T-helper 9 cell (primary cell): ENCODE measurements around the gene MPP1.
"Not testable (repeated sequence)": the region's sequence is repeated elsewhere in the genome, so short reads cannot be mapped to it uniquely, and the experiment has no call there.

Experiments
- DNase-seq: peaks from one replicate; pipeline ENCODE4 v3.0.0-alpha.2; 2020
- total RNA-seq, 2 donors: gene quantifications; one replicate each; lab custom pipeline; 2026; lab: John Stamatoyannopoulos, UW

Gene MPP1
- 6.0 to 14.2 reads per million in 2 donors for total RNA-seq

- DNase-seq: peak; percentile 66
These were observed at the start of gene MPP1 for GRCh38 chrX:154804957-154805695. TSS of gene MPP1 (minus strand) at chrX:154805485. CDS start at chrX:154805373, 112 bp downstream.

DNA sequence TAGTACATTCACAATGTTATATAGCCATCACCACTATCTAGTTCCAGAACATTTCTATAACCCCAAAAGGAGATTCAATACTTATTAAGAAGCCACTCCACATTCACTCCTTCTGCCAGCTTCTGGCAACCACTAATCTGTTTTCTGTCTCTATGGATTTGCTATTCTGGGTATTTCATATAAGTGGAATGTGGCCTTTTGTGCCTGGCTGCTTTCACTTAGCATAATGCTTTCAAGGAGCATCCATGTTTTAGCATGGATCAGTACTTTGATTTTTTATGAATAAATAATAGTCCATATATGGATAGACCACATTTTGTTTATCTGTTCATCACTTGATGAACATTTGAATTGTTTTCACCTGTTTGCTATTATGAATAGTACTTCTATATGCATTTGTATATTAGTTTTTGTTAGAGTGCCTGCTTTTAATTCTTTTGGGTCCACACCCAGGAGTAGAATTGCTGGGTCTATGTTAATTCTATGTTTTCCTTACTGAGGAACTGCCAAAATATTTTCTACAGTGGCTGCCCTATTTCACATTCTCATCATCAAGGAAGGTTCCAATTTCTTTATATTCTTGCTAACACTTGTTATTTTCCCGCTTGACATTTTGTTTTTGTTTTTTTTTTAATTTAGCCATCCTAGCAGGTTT lies 45.8 kb upstream of the MPP1 start:
- no peak for DNase-seq

- no peak for DNase-seq
These were observed 35.6 kb upstream of the MPP1 start for GRCh38 chrX:154840856-154841255.

DNA sequence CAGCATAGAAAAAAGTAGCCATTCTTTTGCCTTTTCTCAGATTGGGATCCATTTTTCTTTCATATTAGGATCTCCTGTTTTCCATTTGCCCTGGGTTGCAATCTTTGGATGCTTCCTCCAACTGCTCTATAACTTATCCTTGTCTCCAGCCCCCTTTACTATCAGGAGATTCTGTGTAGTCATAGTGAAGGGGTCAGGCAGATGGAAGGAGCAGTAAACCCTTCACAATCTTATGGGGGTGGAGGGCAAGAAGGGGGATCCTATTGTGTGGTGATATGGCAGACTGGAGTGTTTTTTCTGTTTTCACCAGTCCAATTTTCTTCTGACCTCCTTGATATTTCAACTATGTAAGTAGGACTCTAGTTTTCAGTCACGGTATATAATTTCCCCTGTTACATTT lies 30.9 kb upstream of the MPP1 start:
- DNase-seq: no peak

- no peak for DNase-seq
These were observed 29.3 kb upstream of the MPP1 start, which contains the start of gene SMIM9 for GRCh38 chrX:154834562-154834961. TSS of gene SMIM9 (minus strand) at chrX:154834662. CDS start at chrX:154830856, 3,806 bp downstream.

DNA sequence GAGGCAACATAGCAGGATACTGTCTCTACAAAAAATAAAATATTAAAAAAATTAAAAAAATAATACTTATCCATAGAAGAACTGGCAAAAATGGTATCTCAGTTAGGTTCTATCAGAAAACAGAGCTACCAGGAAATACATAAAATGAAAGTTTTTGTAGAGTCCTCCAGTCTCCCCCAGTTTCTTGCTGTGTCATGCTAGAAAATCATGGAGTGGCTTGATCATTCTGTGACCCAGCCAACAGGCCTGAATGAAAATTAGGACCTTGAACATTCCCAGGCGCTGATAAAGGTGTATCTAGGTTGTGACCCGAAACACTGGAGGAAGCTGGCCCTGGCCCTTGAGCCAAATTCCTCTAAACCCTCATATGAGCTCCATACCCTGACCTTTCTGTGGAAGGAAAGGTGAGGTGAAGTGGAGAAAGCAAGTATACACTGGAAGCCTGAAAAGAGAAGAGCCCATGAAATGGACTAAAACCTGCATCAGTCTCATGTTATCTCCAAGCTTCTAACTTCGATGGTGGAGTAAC lies 28.5 kb upstream of the MPP1 start:
- DNase-seq: no peak

DNA sequence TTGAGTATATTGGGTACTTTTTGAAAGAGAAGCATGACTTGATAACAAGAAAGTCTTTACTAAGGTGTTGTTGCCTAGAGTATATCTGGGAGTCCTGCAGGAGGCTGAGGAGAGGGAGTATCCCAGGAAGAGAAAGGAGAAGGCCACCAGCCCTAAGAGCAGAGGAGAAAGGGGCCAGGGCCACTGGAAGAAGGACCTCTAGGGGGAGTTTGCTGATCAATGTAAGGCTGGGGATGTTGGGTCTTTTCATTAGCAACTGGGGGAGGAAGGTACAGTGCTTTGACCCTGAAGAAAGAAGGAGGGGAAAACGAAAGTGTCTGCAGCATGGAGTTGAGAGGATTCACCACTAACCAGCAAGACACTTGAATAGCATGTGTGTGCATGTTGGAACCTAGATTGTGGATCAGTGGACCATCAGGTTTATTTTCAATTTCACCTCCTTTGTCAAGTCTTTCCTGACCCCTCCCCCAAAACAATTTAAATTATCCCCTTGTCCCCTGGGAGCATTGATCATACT lies 24.7 kb upstream of the MPP1 start:
- no peak for DNase-seq

DNA sequence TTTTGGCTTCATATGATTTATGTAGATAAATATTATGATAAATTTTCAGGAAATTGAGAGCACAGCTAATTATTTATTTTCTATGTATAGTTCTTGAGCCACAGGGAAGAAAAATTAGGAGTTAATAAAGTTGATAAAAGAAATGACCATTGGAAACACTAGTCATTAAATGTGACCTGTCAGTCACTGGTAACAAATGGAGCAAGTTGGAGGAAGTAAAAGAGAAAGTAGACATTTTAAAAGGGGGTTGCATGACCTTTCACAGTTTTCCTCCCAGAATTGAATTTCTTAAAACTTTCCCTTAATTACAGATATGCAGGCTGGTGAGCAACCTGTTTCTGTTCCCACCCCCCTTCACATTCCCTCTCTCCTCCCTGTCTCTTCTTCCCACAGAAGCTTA lies 23.8 kb upstream of the MPP1 start:
- DNase-seq: no peak

GRCh38 chrX:154828016-154828408 lies 22.7 kb upstream of the MPP1 start:
- no peak for DNase-seq

- DNase-seq: no peak
These were observed 22.1 kb upstream of the MPP1 start for GRCh38 chrX:154827194-154828015.

GRCh38 chrX:154825586-154825985 lies 20.3 kb upstream of the MPP1 start:
- DNase-seq: not testable (repeated sequence)

DNA sequence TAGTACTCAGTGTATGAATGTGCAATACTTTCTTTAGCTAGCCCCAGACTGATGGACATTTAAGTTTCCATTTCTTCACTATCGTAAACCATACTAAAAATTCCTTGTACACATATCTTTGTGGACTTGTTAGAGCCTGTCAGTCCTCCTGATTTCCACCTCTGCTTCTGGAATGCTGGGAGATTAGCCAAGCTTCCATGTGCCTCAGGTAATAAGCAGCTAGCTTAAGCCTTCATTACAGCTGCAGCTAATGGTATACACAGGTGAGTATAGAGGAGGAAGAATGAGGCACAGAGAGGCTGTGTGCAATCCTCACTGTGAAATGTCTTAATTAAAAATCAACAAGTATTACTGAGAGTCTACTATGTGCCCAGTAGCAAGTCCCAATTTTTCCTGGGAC lies 19.4 kb upstream of the MPP1 start:
- DNase-seq: no peak

- no peak for DNase-seq
These were observed 16.7 kb upstream of the MPP1 start for GRCh38 chrX:154822029-154822428.

GRCh38 chrX:154821523-154821922 lies 16.2 kb upstream of the MPP1 start:
- DNase-seq: no peak

DNA sequence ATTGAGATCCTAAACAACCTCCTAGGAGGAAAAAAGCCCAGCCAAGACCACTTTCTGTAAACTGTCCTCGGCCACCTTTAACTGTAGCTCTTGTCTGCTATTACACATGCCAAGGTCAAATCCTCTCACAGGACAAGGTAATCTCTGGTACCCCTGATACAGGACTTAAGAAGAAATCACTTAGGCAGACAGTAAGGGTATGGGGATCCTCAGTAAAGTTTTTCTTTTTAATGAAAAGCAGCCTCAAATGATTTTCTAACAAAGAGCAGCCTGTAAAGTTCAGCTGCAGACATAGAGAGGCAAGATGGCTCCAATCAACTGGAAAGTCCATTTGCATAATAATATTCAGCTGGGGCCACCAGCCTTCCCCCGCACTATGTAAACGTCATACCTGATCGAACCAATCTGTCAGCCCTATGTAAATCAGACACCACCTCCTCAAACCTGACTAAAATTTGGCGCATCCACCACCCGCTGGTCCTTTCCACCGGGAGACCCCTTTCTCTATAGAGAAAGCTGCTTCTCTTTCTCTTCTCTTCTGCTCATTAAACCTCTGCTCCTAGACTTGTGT lies 14.6 kb upstream of the MPP1 start:
- DNase-seq: no peak

DNA sequence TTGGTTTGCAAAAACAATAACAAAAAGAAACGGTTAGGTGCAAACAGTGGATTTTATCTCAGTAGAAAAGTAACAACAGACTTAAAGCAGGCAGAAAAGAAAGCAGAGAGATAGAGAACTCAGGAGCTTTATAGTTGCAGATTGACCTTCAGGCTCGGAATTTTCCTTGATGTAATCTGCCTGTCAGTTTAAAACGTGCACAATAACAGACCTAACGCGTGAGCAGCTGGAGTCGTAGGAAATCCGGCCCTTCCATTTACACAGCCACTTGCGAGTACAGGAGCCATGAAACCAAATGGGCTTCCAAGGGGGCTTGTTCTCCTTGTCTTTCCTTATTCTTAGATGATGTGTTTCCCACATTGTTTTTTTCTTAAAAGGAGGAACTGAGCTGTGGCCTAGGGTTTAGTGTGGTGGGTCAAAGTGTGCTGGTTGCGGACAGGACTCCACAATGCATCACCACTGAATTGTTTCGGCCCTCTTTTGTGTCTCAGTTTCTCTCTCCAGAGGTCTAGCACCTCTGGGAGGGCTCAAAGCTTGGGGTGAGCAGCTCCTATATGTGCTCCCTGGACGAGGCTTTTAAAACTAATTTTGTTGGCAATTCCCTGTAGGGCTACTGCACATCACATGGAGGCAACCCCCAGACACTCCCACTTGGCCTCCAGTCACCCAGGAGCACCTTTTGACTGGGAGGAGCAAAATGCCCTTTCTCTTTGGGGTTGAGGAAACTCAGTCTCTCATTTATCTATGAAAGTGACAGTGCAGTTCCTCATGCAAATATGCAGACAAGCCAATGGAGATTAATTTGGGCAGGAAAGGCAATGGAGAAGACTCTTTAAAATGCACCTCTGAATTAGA lies 13.9 kb upstream of the MPP1 start:
- DNase-seq: no peak

GRCh38 chrX:154817048-154817618 lies 11.8 kb upstream of the MPP1 start:
- not testable (repeated sequence) for DNase-seq

DNA sequence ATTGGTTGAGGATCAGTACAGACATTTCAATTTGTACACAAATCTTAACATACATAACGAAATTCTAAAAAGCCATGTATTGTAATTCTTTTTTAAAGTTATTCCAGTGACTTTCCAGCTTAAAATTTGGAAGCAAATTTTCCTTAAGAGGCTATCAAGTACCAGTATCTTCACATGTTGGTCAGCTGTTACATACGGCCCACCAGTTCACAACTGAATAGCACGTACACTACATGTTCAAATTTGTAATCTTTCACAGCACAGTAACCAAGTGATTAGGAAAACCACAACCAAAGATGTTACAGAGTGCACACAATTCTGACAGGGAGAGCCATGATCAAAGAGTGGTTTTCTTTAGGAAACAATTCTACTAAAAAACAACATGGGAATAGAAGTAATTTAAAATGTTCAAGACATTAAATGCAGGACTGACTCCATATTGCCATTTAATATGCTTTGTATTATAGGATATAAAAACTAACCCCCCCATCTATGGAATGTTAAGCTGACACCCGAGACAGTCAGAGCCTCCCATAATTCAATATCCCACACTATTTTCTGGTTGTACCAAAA lies 11.1 kb upstream of the MPP1 start:
- not testable (repeated sequence) for DNase-seq

- DNase-seq: no peak
These were observed 10.1 kb upstream of the MPP1 start for GRCh38 chrX:154815274-154815818.

GRCh38 chrX:154813801-154814200 lies 8.5 kb upstream of the MPP1 start:
- DNase-seq: no peak
